Thyroid gland (tissue), 4 donors: Measurements from ENCODE around the gene CNPPD1.

Experiments used
- CTCF ChIP-seq, 6 experiments: fragments of 200-600 bp in 3 of 6; fragments of 450-650 bp in 3 of 6; sonication (generic) in 3 of 6; IDR thresholded peaks; one replicate each; pipeline ENCODE4 v1.5.1; 2016 to 2019; ENCODE audit warnings: antibody characterized with exemption in 6 of 6, mild to moderate bottlenecking in 2 of 6, inconsistent platforms in 1 of 6, moderate library complexity in 1 of 6
- POLR2A ChIP-seq, 2 donors: fragments of 450-650 bp; IDR thresholded peaks; one replicate each; pipeline ENCODE4 v1.6.1; 2017; ENCODE audit warnings: antibody characterized with exemption in 2 of 2, mild to moderate bottlenecking in 2 of 2, moderate library complexity in 1 of 2

GRCh38 chr2:219223831-219224610 is 47.3 kb upstream of the CNPPD1 start:
- TF ChIP-seq CTCF (IDR thresholded peaks at IDR 0.05) (no peak), POLR2A (IDR thresholded peaks at IDR 0.05) (no peak)
